ENCODE measurements around the gene PRSS1.

The PRSS1 gene

DNA sequence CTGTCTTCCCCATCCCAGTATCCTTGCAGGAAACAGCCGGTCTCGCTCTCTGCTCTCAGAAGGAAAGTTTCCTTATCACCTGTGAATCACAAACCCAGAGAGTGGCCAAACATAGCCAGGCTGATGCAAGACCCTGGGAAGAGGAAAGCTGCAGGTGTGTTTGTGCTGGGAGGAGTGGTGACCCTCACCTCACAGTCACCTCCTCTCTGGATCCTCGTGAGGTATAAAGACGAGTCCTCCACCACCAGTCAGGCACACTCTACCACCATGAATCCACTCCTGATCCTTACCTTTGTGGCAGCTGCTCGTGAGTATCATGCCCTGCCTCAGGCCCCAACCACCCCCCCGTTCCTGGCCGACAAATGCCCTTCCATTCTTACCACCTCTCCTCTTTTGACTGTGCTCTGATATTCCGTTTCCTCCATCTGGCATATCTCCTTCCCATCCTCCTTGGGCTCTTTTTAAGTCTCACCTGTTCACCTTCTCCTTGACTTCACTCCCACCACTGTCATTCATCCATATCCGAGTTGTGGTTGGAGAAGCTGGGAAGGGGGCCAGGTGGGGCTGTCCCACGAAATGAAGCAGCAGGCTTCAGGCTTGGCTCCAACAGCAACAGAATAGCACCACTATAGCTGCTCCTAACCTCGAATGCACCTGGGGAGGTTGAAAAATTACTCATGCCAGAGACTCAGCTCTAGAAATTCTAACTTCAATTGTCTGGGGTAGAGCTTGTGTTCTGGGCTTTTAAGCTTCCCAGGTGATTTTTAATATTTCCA lies at the start of gene PRSS1:
PRSS1 (plus strand) TSS at position 255 of the 776 bp plus-strand sequence; CDS start at position 268, 13 bp downstream.
- TF ChIP-seq CTCF (IDR thresholded peaks at IDR 0.05): no peak

DNA sequence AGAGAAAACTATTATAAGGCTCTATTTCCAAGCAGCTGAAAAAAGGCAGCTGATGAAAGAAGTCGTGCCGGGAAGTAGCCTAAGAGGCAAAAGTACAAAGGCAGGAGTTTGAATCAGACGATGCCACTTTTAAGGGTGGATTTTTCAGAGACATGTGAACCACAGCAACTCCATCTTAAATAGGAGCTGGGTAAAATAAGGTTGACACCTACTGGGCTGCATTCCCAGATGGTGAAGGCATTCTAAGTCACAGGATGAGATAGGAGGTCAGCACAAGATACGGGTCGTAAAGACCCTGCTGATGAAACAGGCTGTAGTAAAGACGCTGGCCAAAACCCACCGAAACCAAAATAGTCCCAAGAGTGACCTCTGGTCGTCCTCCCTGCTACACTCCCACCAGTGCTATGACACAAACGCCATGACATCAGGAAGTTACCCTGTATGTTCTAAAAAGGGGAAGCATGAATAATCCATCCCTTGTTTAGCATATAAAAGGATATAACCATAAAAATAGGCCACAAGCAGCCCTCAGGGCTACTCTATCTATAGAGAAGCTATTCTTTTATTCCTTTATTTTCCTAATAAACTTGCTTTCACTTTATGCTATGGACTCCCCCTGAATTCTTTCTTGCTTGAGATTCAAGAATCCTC lies 45.5 kb upstream of the PRSS1 start:
- TF ChIP-seq CTCF (IDR thresholded peaks at IDR 0.05): no peak

- no peak for TF ChIP-seq CTCF (IDR thresholded peaks at IDR 0.05)
These were observed 39.4 kb upstream of the PRSS1 start for GRCh38 chr7:142709921-142710320.

GRCh38 chr7:142711196-142711595 lies 38.1 kb upstream of the PRSS1 start:
- no peak for TF ChIP-seq CTCF (IDR thresholded peaks at IDR 0.05)

GRCh38 chr7:142711746-142712616 lies 37.3 kb upstream of the PRSS1 start:
- peak; percentile 84 for TF ChIP-seq CTCF (IDR thresholded peaks at IDR 0.05)

DNA sequence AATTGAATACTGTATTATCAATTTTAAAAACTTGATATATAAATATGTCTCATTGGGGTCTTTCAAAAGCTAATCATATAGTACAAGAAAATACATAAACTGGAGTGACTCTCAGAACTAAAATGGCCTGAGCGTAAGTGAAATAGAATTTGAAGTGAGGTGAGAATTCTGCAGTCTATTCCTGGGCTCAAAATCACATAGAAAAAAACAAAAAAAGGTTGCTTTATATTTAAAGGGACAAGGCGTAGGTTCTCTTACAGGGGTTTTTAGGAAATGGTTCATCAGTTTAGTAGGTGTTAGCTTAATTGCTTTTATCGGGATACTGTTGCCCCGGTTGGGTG lies 36.7 kb upstream of the PRSS1 start:
- TF ChIP-seq CTCF (IDR thresholded peaks at IDR 0.05): peak; percentile 13; the same call in 1 of the 2 replicates

- TF ChIP-seq CTCF (IDR thresholded peaks at IDR 0.05): no peak
These were observed 34.9 kb upstream of the PRSS1 start for GRCh38 chr7:142714375-142714774.

All from LNCAP (cell line).